SK-N-SH treated with all-trans-retinoic acid at 6 μM for 48 hours (cell line): Measurements from ENCODE around the gene TMEM178B.

ENCODE experiments used
- ATAC-seq: fragments of 200-7000 bp; cut with Tn5 transposase; 3 replicates; pipeline ENCODE4 v1.9.1; 2020; ENCODE audit warnings: mild to moderate bottlenecking, moderate library complexity
- ARNTL ChIP-seq: fragments of 450-650 bp; formaldehyde crosslinking; IDR thresholded peaks from 2 replicates; pipeline ENCODE4 v1.5.0; 2020; ENCODE audit warnings: low read depth, mild to moderate bottlenecking, moderate library complexity, borderline replicate concordance
- CREB5 ChIP-seq: fragments of 250-450 bp; sonication (Bioruptor Pico); IDR thresholded peaks from 2 replicates; pipeline ENCODE4 v1.5.1; 2020; ENCODE audit warnings: low read depth, mild to moderate bottlenecking, moderate library complexity
- CSDC2 ChIP-seq: fragments of 250-450 bp; sonication (Bioruptor Pico); IDR thresholded peaks from 2 replicates; pipeline ENCODE4 v1.5.0; 2020; ENCODE audit warnings: mild to moderate bottlenecking, moderate library complexity
- CSRNP3 ChIP-seq: fragments of 250-450 bp; sonication (Bioruptor Pico); IDR thresholded peaks from 2 replicates; pipeline ENCODE4 v1.5.1; 2021; ENCODE audit warnings: mild to moderate bottlenecking, moderate library complexity
- ESRRG ChIP-seq: fragments of 250-450 bp; sonication (Bioruptor Pico); IDR thresholded peaks from 2 replicates; pipeline ENCODE4 v1.6.1; 2021; ENCODE audit warnings: mild to moderate bottlenecking
- GLIS3 ChIP-seq: fragments of 250-450 bp; sonication (Bioruptor Pico); IDR thresholded peaks from 2 replicates; pipeline ENCODE4 v1.5.0; 2020; ENCODE audit warnings: mild to moderate bottlenecking, moderate library complexity
- ISL1 ChIP-seq: fragments of 250-450 bp; sonication (Bioruptor Pico); IDR thresholded peaks from 2 replicates; pipeline ENCODE4 v2.1.2; 2022; ENCODE audit warnings: mild to moderate bottlenecking, moderate library complexity
- OSR1 ChIP-seq: fragments of 250-450 bp; sonication (Bioruptor Pico); IDR thresholded peaks from 2 replicates; pipeline ENCODE4 v1.8.0; 2022; ENCODE audit warnings: moderate library complexity, mild to moderate bottlenecking, inconsistent platforms
- PATZ1 ChIP-seq: fragments of 250-450 bp; sonication (Bioruptor Pico); IDR thresholded peaks from 2 replicates; pipeline ENCODE4 v1.8.0; 2020; ENCODE audit warnings: mild to moderate bottlenecking, moderate library complexity, borderline replicate concordance
- PPARA ChIP-seq: fragments of 250-450 bp; sonication (Bioruptor Pico); IDR thresholded peaks from 2 replicates; pipeline ENCODE4 v1.5.0; 2020; ENCODE audit warnings: mild to moderate bottlenecking, borderline replicate concordance
- RARB ChIP-seq: fragments of 250-450 bp; sonication (Bioruptor Pico); IDR thresholded peaks from 2 replicates; pipeline ENCODE4 v1.8.0; 2021; ENCODE audit warnings: mild to moderate bottlenecking, moderate library complexity
- TOX ChIP-seq: fragments of 250-450 bp; sonication (Bioruptor Pico); IDR thresholded peaks from 2 replicates; pipeline ENCODE4 v1.8.0; 2021; ENCODE audit warnings: mild to moderate bottlenecking, moderate library complexity, borderline replicate concordance
- TSHZ2 ChIP-seq: fragments of 250-450 bp; sonication (Bioruptor Pico); IDR thresholded peaks from 2 replicates; pipeline ENCODE4 v1.5.0; 2020; ENCODE audit warnings: mild to moderate bottlenecking, moderate library complexity
- ZC3H10 ChIP-seq: fragments of 250-450 bp; sonication (Bioruptor Pico); IDR thresholded peaks from 2 replicates; pipeline ENCODE4 v1.5.1; 2021; ENCODE audit warnings: mild to moderate bottlenecking, moderate library complexity
- ZFP3 ChIP-seq: fragments of 250-450 bp; sonication (Bioruptor Pico); IDR thresholded peaks from 2 replicates; pipeline ENCODE4 v1.5.0; 2020; ENCODE audit warnings: mild to moderate bottlenecking, moderate library complexity
- ZFP30 ChIP-seq: fragments of 450-650 bp; formaldehyde crosslinking; IDR thresholded peaks from 2 replicates; pipeline ENCODE4 v1.5.0; 2022; ENCODE audit warnings: mild to moderate bottlenecking, moderate library complexity
- ZNF70 ChIP-seq: fragments of 450-650 bp; formaldehyde crosslinking; IDR thresholded peaks from 2 replicates; pipeline ENCODE4 v1.5.0; 2020; ENCODE audit warnings: mild to moderate bottlenecking, moderate library complexity
- ZNF8 ChIP-seq: fragments of 450-650 bp; formaldehyde crosslinking; IDR thresholded peaks from 2 replicates; pipeline ENCODE4 v1.5.0; 2020; ENCODE audit warnings: mild to moderate bottlenecking, moderate library complexity

Gene TMEM178B

GRCh38 chr7:141312395-141312794, 238.5 kb downstream of the TMEM178B start:
- no peak for ATAC-seq
- TF ChIP-seq CSDC2 (CRISPR knock-in tag) (no peak), TOX (no peak), ZFP3 (CRISPR knock-in tag) (no peak), ESRRG (no peak), ISL1 (CRISPR knock-in tag) (no peak), GLIS3 (CRISPR knock-in tag) (no peak), CSRNP3 (CRISPR knock-in tag) (no peak), OSR1 (no peak), ARNTL (CRISPR knock-in tag) (no peak), CREB5 (no peak), PPARA (CRISPR knock-in tag) (no peak), RARB (no peak), ZNF8 (CRISPR knock-in tag) (no peak), ZFP30 (CRISPR knock-in tag) (no peak), TSHZ2 (CRISPR knock-in tag) (no peak), PATZ1 (no peak)

GRCh38 chr7:141312828-141313521, 239.1 kb downstream of the TMEM178B start:
- TF ChIP-seq ZNF8 (CRISPR knock-in tag) (no peak), ZFP30 (CRISPR knock-in tag) (no peak), ESRRG (no peak), PATZ1 (no peak), CSRNP3 (CRISPR knock-in tag) (no peak), TSHZ2 (CRISPR knock-in tag) (no peak), ISL1 (CRISPR knock-in tag) (no peak), CSDC2 (CRISPR knock-in tag) (no peak), OSR1 (no peak), PPARA (CRISPR knock-in tag) (no peak), ZC3H10 (no peak), ZNF70 (no peak), CREB5 (no peak), ZFP3 (CRISPR knock-in tag) (no peak), GLIS3 (CRISPR knock-in tag) (no peak)
- ATAC-seq: no peak
